ENCODE results near the gene YIPF3.
"Not testable (repeated sequence)": the region's sequence is repeated elsewhere in the genome, so short reads cannot be mapped to it uniquely, and the experiment has no call there.

Gene YIPF3

GRCh38 chr6:43471399-43471798 lies 45.3 kb downstream of the YIPF3 start:
- Mint-ChIP-seq H3K9me3 (no peaks in the 10 kb centered on the region), H3K27me3 (ENCODE audit: low read depth, poor library complexity) (peaks cover 13% of the 10 kb centered on the region), H3K36me3 (ENCODE audit: low read depth) (no peaks in the 10 kb centered on the region), H3K4me1 (peaks cover 16% of the 10 kb centered on the region), H3K27ac (no peak overlapping the region), H3K4me3 (no peak overlapping the region)
- TF ChIP-seq CTCF (IDR thresholded peaks at IDR 0.05): no peak
- DNase-seq: no peak

GRCh38 chr6:43469947-43470346 lies 46.8 kb downstream of the YIPF3 start:
- DNase-seq: no peak
- no peak for TF ChIP-seq CTCF (IDR thresholded peaks at IDR 0.05)
- H3K27me3 Mint-ChIP-seq (ENCODE audit: low read depth, poor library complexity): peaks cover 13% of the 10 kb centered on the region
- no peaks in the 10 kb centered on the region for H3K9me3 Mint-ChIP-seq
- peaks cover 5% of the 10 kb centered on the region for H3K4me1 Mint-ChIP-seq
- H3K4me3 Mint-ChIP-seq: no peak overlapping the region
- H3K27ac Mint-ChIP-seq: no peak overlapping the region
- H3K36me3 Mint-ChIP-seq (ENCODE audit: low read depth): no peaks in the 10 kb centered on the region

GRCh38 chr6:43468748-43469681 lies 47.7 kb downstream of the YIPF3 start:
- Mint-ChIP-seq H3K4me1 (peaks cover 5% of the 10 kb centered on the region), H3K27ac (no peak overlapping the region), H3K9me3 (no peaks in the 10 kb centered on the region), H3K4me3 (no peak overlapping the region), H3K36me3 (ENCODE audit: low read depth) (no peaks in the 10 kb centered on the region), H3K27me3 (ENCODE audit: low read depth, poor library complexity) (peaks cover 13% of the 10 kb centered on the region)
- DNase-seq: no peak
- TF ChIP-seq CTCF (IDR thresholded peaks at IDR 0.05): no peak

DNA sequence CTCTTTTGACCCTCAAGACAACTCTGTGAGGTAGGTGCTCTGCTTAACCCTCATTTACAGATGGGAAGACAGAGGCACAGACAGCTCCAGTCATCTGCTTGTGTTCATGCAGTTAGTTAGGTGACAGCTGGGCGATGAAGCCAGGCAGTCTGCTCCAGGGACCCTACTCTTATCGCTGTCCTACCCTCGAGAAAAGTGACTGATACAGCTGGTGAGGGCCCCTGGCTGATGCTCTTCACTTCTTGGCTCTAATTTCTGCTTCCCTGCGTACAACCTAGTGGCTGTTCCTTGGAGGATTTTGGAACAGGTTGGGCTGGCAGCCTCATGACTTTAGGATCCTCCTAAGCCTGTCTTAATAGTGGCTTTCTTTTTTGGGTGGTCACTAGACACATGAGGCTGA lies 48.5 kb downstream of the YIPF3 start:
- no peak overlapping the region for H3K4me3 Mint-ChIP-seq
- no peaks in the 10 kb centered on the region for H3K36me3 Mint-ChIP-seq (ENCODE audit: low read depth)
- peaks cover 16% of the 10 kb centered on the region for H3K27me3 Mint-ChIP-seq (ENCODE audit: low read depth, poor library complexity)
- no peak for TF ChIP-seq CTCF (IDR thresholded peaks at IDR 0.05)
- no peaks in the 10 kb centered on the region for H3K9me3 Mint-ChIP-seq
- DNase-seq: no peak
- no peak overlapping the region for H3K27ac Mint-ChIP-seq
- H3K4me1 Mint-ChIP-seq: peaks cover 6% of the 10 kb centered on the region

DNA sequence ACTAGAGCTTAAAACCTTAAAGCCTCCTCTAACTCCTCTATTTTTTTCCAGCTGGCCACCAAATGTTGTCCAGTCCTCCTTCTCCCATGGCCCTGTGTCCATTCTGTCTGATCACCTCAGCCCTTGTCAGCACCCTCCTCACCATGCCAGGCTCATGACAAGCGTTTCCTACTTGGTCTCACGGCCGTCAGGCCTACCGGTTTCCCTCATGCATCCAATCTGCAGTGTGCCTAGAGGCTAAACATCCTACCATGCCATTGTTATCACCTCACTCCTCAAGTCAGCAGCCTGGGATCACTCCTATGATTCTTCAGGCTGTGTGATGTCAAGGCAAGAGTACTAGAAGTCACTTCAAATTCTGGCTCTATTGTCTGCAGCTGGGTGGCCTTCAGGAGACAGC lies 49.0 kb downstream of the YIPF3 start:
- no peak overlapping the region for H3K4me3 Mint-ChIP-seq
- no peak for DNase-seq
- H3K4me1 Mint-ChIP-seq: peaks cover 11% of the 10 kb centered on the region
- H3K36me3 Mint-ChIP-seq (ENCODE audit: low read depth): no peaks in the 10 kb centered on the region
- no peak for TF ChIP-seq CTCF (IDR thresholded peaks at IDR 0.05)
- no peak overlapping the region for H3K27ac Mint-ChIP-seq
- peaks cover 19% of the 10 kb centered on the region for H3K27me3 Mint-ChIP-seq (ENCODE audit: low read depth, poor library complexity)
- no peaks in the 10 kb centered on the region for H3K9me3 Mint-ChIP-seq

DNA sequence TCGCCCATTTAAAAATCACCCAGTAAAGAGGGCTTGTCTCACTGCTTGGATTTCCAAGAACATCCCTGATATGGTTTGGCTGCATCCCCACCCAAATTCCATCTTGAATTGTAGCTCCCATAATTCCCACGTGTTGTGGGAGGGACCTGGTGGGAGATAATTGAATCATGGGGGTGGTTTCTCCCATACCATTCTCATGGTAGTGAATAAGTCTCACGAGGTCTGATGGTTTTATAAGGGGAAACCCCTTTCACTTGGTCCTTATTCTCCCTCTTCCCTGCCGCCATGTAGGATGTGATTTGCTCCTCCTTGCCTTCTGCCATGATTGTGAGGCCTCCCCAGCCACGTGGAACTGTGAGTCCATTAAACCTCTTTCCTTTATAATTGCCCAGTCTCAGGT lies 49.5 kb downstream of the YIPF3 start:
- not testable (repeated sequence) for DNase-seq; H3K36me3 Mint-ChIP-seq (ENCODE audit: low read depth); H3K9me3 Mint-ChIP-seq; H3K27ac Mint-ChIP-seq; H3K4me3 Mint-ChIP-seq
- H3K27me3 Mint-ChIP-seq (ENCODE audit: low read depth, poor library complexity): peaks cover 22% of the 10 kb centered on the region
- H3K4me1 Mint-ChIP-seq: peaks cover 16% of the 10 kb centered on the region
